ENCODE results near the gene SIRT4. TPM values are rescaled to one million over a fixed set of nuclear protein-coding genes. Genes with fewer than 3 reads are reported as not detected.

SIRT4 gene
- total and polyA plus RNA-seq, 2 of the 13 experiments (the other 11 are each of a cell fraction or from before 2014, with no cell fraction given), result 3.4 to 5.8 TPM

DNA sequence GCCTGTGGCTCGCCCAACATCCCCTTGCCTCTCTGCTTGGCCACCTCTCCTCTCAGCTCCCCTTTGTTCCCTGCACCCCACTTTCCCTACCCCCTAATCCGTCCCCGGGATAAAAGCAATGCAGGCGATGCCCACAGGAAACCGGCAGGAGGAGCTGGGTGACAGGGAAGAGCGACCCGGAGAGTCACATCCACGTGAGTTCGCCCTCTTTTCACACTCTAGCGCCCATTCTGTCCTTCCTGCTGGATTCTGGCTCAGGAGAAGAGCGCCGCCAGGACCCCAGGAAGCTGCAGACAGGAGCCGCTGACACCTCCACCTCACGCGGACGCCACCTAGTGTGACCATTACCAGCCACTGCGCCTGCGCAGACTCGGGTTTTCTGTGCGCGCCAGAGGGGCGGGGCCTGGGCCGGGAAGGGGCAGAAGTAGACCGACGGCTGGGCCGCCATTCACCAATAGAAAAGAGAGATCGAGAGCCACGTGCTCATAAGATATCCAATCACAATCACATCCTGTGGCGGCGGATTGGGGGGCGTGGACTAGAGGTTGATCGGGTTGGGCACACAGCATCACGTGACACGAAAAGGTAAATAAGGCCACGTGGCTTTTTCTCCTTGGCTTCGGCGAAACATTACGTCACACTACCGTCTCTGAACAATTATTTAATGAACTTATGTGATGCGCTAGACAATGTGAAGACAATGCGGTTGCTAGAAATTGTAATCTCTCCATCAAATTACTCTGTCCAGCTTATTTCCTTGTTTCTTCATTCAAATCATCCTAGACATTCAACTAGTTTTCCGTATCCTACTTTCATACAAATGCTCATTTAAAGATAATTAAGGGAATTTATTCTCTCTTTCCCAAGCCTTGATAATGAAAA, 15.3 kb downstream of the SIRT4 start (continued):
- TF ChIP-seq, protein P1, sequence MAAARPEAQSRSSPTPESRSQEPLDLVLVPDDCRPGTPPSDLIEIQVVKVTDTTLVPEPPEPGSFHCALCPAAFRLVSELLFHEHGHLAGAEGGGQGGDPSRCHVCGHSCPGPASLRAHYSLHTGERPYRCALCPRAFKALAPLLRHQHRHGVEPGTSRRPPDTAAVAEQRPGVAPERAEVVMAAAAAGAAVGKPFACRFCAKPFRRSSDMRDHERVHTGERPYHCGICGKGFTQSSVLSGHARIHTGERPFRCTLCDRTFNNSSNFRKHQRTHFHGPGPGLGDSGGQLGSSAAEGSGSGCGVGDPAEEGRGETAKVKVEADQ (CRISPR knock-in tag; IDR thresholded peaks at IDR 0.05; ENCODE audit: borderline replicate concordance), result no peak
- TF ChIP-seq HNRNPL (IDR thresholded peaks at IDR 0.05; ENCODE audit: low read depth, low read length), result no peak
- TF ChIP-seq GABPA (IDR thresholded peaks at IDR 0.05; ENCODE audit: low read depth, low read length), result peak; percentile 42; the same call in 1 of the 2 replicates
- peak; percentile 77 for TF ChIP-seq GABPA (CRISPR knock-in tag; IDR thresholded peaks at IDR 0.05; ENCODE audit: low read depth)
- TF ChIP-seq XBP1 (CRISPR knock-in tag; IDR thresholded peaks at IDR 0.05), result peak; percentile 98
- TF ChIP-seq SOX5 (CRISPR knock-in tag; IDR thresholded peaks at IDR 0.05; ENCODE audit: borderline replicate concordance), result peak; percentile 47; the same call in 1 of the 2 replicates
- peak; percentile 34; the same call in 1 of the 2 replicates for TF ChIP-seq MTA1 (CRISPR knock-in tag; IDR thresholded peaks at IDR 0.05; ENCODE audit: borderline replicate concordance)
- TF ChIP-seq, protein P2, sequence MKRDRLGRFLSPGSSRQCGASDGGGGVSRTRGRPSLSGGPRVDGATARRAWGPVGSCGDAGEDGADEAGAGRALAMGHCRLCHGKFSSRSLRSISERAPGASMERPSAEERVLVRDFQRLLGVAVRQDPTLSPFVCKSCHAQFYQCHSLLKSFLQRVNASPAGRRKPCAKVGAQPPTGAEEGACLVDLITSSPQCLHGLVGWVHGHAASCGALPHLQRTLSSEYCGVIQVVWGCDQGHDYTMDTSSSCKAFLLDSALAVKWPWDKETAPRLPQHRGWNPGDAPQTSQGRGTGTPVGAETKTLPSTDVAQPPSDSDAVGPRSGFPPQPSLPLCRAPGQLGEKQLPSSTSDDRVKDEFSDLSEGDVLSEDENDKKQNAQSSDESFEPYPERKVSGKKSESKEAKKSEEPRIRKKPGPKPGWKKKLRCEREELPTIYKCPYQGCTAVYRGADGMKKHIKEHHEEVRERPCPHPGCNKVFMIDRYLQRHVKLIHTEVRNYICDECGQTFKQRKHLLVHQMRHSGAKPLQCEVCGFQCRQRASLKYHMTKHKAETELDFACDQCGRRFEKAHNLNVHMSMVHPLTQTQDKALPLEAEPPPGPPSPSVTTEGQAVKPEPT (CRISPR knock-in tag; IDR thresholded peaks at IDR 0.05; ENCODE audit: low read depth), result no peak
- peak; percentile 72 for TF ChIP-seq PHF21A (CRISPR knock-in tag; IDR thresholded peaks at IDR 0.05)
- peak; percentile 73; the same call in 1 of the 2 replicates for TF ChIP-seq ZNF670 (CRISPR knock-in tag; IDR thresholded peaks at IDR 0.05; ENCODE audit: borderline replicate concordance)
- TF ChIP-seq ZBTB3 (CRISPR knock-in tag; IDR thresholded peaks at IDR 0.05; ENCODE audit: borderline replicate concordance, low read depth), result peak; percentile 68; the same call in 1 of the 2 replicates
- no peak for TF ChIP-seq MBNL3 (CRISPR knock-in tag; conservative IDR thresholded peaks at IDR 0.05)
- peak; percentile 41 for TF ChIP-seq FOSL2 (CRISPR knock-in tag; IDR thresholded peaks at IDR 0.05)
- TF ChIP-seq, protein P3, sequence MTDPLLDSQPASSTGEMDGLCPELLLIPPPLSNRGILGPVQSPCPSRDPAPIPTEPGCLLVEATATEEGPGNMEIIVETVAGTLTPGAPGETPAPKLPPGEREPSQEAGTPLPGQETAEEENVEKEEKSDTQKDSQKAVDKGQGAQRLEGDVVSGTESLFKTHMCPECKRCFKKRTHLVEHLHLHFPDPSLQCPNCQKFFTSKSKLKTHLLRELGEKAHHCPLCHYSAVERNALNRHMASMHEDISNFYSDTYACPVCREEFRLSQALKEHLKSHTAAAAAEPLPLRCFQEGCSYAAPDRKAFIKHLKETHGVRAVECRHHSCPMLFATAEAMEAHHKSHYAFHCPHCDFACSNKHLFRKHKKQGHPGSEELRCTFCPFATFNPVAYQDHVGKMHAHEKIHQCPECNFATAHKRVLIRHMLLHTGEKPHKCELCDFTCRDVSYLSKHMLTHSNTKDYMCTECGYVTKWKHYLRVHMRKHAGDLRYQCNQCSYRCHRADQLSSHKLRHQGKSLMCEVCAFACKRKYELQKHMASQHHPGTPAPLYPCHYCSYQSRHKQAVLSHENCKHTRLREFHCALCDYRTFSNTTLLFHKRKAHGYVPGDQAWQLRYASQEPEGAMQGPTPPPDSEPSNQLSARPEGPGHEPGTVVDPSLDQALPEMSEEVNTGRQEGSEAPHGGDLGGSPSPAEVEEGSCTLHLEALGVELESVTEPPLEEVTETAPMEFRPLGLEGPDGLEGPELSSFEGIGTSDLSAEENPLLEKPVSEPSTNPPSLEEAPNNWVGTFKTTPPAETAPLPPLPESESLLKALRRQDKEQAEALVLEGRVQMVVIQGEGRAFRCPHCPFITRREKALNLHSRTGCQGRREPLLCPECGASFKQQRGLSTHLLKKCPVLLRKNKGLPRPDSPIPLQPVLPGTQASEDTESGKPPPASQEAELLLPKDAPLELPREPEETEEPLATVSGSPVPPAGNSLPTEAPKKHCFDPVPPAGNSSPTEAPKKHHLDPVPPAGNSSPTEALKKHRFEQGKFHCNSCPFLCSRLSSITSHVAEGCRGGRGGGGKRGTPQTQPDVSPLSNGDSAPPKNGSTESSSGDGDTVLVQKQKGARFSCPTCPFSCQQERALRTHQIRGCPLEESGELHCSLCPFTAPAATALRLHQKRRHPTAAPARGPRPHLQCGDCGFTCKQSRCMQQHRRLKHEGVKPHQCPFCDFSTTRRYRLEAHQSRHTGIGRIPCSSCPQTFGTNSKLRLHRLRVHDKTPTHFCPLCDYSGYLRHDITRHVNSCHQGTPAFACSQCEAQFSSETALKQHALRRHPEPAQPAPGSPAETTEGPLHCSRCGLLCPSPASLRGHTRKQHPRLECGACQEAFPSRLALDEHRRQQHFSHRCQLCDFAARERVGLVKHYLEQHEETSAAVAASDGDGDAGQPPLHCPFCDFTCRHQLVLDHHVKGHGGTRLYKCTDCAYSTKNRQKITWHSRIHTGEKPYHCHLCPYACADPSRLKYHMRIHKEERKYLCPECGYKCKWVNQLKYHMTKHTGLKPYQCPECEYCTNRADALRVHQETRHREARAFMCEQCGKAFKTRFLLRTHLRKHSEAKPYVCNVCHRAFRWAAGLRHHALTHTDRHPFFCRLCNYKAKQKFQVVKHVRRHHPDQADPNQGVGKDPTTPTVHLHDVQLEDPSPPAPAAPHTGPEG (CRISPR knock-in tag; IDR thresholded peaks at IDR 0.05), result peak; percentile 74; the same call in 1 of the 2 replicates
- TF ChIP-seq CEBPG (CRISPR knock-in tag; IDR thresholded peaks at IDR 0.05), result peak; percentile 72
- TF ChIP-seq AHR (CRISPR knock-in tag; IDR thresholded peaks at IDR 0.05), result no peak
- TF ChIP-seq, protein P4, sequence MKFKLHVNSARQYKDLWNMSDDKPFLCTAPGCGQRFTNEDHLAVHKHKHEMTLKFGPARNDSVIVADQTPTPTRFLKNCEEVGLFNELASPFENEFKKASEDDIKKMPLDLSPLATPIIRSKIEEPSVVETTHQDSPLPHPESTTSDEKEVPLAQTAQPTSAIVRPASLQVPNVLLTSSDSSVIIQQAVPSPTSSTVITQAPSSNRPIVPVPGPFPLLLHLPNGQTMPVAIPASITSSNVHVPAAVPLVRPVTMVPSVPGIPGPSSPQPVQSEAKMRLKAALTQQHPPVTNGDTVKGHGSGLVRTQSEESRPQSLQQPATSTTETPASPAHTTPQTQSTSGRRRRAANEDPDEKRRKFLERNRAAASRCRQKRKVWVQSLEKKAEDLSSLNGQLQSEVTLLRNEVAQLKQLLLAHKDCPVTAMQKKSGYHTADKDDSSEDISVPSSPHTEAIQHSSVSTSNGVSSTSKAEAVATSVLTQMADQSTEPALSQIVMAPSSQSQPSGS (CRISPR knock-in tag; IDR thresholded peaks at IDR 0.05), result peak; percentile 95
- peak; percentile 80 for TF ChIP-seq ZMAT3 (CRISPR knock-in tag; conservative IDR thresholded peaks at IDR 0.05)
- TF ChIP-seq SAFB2 (CRISPR knock-in tag; IDR thresholded peaks at IDR 0.05; ENCODE audit: borderline replicate concordance, low read depth), result peak; percentile 57; the same call in 1 of the 2 replicates

Measured in HepG2 (cell line).